ENCODE measurements around the gene SARS1. TPM values are rescaled to one million over a fixed set of nuclear protein-coding genes. Genes with fewer than 3 reads are reported as not detected.

Gene SARS1
- total and polyA plus RNA-seq, 2 of the 13 experiments (the other 11 are each of a cell fraction or from before 2014, with no cell fraction given), result 103 to 134 TPM

GRCh38 chr1:109206339-109206738, 7.4 kb upstream of the SARS1 start:
- in situ Hi-C loops (cut with HindIII; ENCODE audit: extremely low pct_ligation_motif_present, low pct_unique_long_range_greater_than_20kb), result no loop called here
- POLR2A ChIA-PET, result no interaction called here
- no peak overlapping the region for H3K27ac ChIP-seq (ENCODE audit: extremely low read length, insufficient read depth, low read length)
- TF ChIP-seq TAF15 (IDR thresholded peaks at IDR 0.05; ENCODE audit: low read depth, low read length, poor library complexity, severe bottlenecking), result no peak
- no peak for TF ChIP-seq SRF (IDR thresholded peaks at IDR 0.05; ENCODE audit: low read depth, low read length)
- no peak for TF ChIP-seq ZNF557 (CRISPR knock-in tag; IDR thresholded peaks at IDR 0.05)
- TF ChIP-seq ZNF652 (CRISPR knock-in tag; IDR thresholded peaks at IDR 0.05; ENCODE audit: borderline replicate concordance, low read depth), result no peak
- TF ChIP-seq ZBTB7A (CRISPR knock-in tag; IDR thresholded peaks at IDR 0.05), result no peak
- H3K4me3 ChIP-seq (replicated peaks in 1 of 3; ENCODE audit: insufficient read depth in 1 of 3, low read depth in 2 of 3, low read length in 3 of 3), result no peak overlapping the region
- no peak overlapping the region for H3K9ac ChIP-seq (ENCODE audit: insufficient read depth, low read depth, low read length)
- 21% methylated on average over 2 of the region's 2 CpGs for WGBS (ENCODE audit: low lambda C conversion rate)
- H3K79me2 ChIP-seq (ENCODE audit: insufficient read depth, low read length), result no peaks in the 10 kb centered on the region
- no peak overlapping the region for H3K4me2 ChIP-seq (ENCODE audit: low read depth, low read length)
- no peak for ATAC-seq
- CTCF ChIA-PET (ENCODE audit: low intra/inter-chr PET ratio, low total read pairs), result no interaction called here
- DNase-seq (ENCODE audit: low spot score), result no peak
- H3K4me1 ChIP-seq (ENCODE audit: insufficient read depth, low read length), result peaks cover 20% of the 10 kb centered on the region
- H3K36me3 ChIP-seq (replicated peaks in 1 of 2; ENCODE audit: control insufficient read depth in 1 of 2, insufficient read depth in 2 of 2, low read length in 2 of 2), result no peaks in the 10 kb centered on the region
- H3K27me3 ChIP-seq (ENCODE audit: control insufficient read depth in 1 of 2, insufficient read depth in 2 of 2, low read length in 2 of 2), result peaks cover 0 to 8% of the 10 kb centered on the region in 2 experiments; a peak in 1 of 5 replicates
- BruUV-seq (replicated peaks), result no TSS peak
- H4K20me1 ChIP-seq (ENCODE audit: insufficient read depth, low read length), result no peaks in the 10 kb centered on the region
- FAIRE-seq, result no peak
- H3K9me3 ChIP-seq (ENCODE audit: low read length), result no peaks in the 10 kb centered on the region
- intact Hi-C loops (cut with micrococcal nuclease; ENCODE audit: unreplicated experiment), result no loop called here
- H2AFZ ChIP-seq (ENCODE audit: low read length), result no peak overlapping the region

- DNase-seq (ENCODE audit: low spot score) (no peak), FAIRE-seq (no peak), ATAC-seq (no peak)
- peaks cover 0 to 8% of the 10 kb centered on the region in 2 experiments; a peak in 1 of 5 replicates for H3K27me3 ChIP-seq (ENCODE audit: control insufficient read depth in 1 of 2, insufficient read depth in 2 of 2, low read length in 2 of 2)
- H4K20me1 ChIP-seq (ENCODE audit: insufficient read depth, low read length), result no peaks in the 10 kb centered on the region
- no peak overlapping the region for H3K9ac ChIP-seq (ENCODE audit: insufficient read depth, low read depth, low read length)
- CTCF ChIA-PET (ENCODE audit: low intra/inter-chr PET ratio, low total read pairs), result no interaction called here
- in situ Hi-C loops (cut with HindIII; ENCODE audit: extremely low pct_ligation_motif_present, low pct_unique_long_range_greater_than_20kb), result no loop called here
- H2AFZ ChIP-seq (ENCODE audit: low read length), result no peak overlapping the region
- WGBS (ENCODE audit: low lambda C conversion rate), result 60% methylated on average over 7 of the region's 7 CpGs
- no TSS peak for BruUV-seq (replicated peaks)
- H3K4me2 ChIP-seq (ENCODE audit: low read depth, low read length), result no peak overlapping the region
- no peak overlapping the region for H3K4me3 ChIP-seq (replicated peaks in 1 of 3; ENCODE audit: insufficient read depth in 1 of 3, low read depth in 2 of 3, low read length in 3 of 3)
- POLR2A ChIA-PET, result no interaction called here
- H3K79me2 ChIP-seq (ENCODE audit: insufficient read depth, low read length), result no peaks in the 10 kb centered on the region
- H3K36me3 ChIP-seq (replicated peaks in 1 of 2; ENCODE audit: control insufficient read depth in 1 of 2, insufficient read depth in 2 of 2, low read length in 2 of 2), result no peaks in the 10 kb centered on the region
- no peak overlapping the region for H3K27ac ChIP-seq (ENCODE audit: extremely low read length, insufficient read depth, low read length)
- intact Hi-C loops (cut with micrococcal nuclease; ENCODE audit: unreplicated experiment), result no loop called here
- no peaks in the 10 kb centered on the region for H3K9me3 ChIP-seq (ENCODE audit: low read length)
- H3K4me1 ChIP-seq (ENCODE audit: insufficient read depth, low read length), result peaks cover 18% of the 10 kb centered on the region
- no peak for TF ChIP-seq ISX (CRISPR knock-in tag; conservative IDR thresholded peaks at IDR 0.05)
- TF ChIP-seq GTF2F1 (IDR thresholded peaks at IDR 0.05; ENCODE audit: low read length), result no peak
- no peak for TF ChIP-seq ZNF251 (CRISPR knock-in tag; IDR thresholded peaks at IDR 0.05)
- no peak for TF ChIP-seq BRCA1 (CRISPR knock-in tag; IDR thresholded peaks at IDR 0.05)
- no peak for TF ChIP-seq USF2 (IDR thresholded peaks at IDR 0.05; ENCODE audit: low read depth, low read length)
- TF ChIP-seq USF2 (CRISPR knock-in tag; IDR thresholded peaks at IDR 0.05; ENCODE audit: borderline replicate concordance), result no peak
- TF ChIP-seq ZNF644 (CRISPR knock-in tag; IDR thresholded peaks at IDR 0.05; ENCODE audit: low read depth), result no peak
- TF ChIP-seq ZNF776 (CRISPR knock-in tag; IDR thresholded peaks at IDR 0.05), result no peak
- TF ChIP-seq RFX3 (CRISPR knock-in tag; IDR thresholded peaks at IDR 0.05), result no peak
- no peak for TF ChIP-seq ZZZ3 (CRISPR knock-in tag; IDR thresholded peaks at IDR 0.05; ENCODE audit: borderline replicate concordance)
- TF ChIP-seq ZNF614 (CRISPR knock-in tag; IDR thresholded peaks at IDR 0.05; ENCODE audit: borderline replicate concordance), result no peak
- TF ChIP-seq ZNF781 (CRISPR knock-in tag; IDR thresholded peaks at IDR 0.05; ENCODE audit: borderline replicate concordance, not compliant biosample characterization), result no peak
- TF ChIP-seq HIVEP1 (CRISPR knock-in tag; IDR thresholded peaks at IDR 0.05), result no peak
- no peak for TF ChIP-seq ZFP36L1 (CRISPR knock-in tag; IDR thresholded peaks at IDR 0.05)
- TF ChIP-seq FOXA1 (IDR thresholded peaks at IDR 0.05), result no peak
- no peak for TF ChIP-seq FOXA1 (CRISPR knock-in tag; IDR thresholded peaks at IDR 0.05)
Measured at GRCh38 chr1:109207467-109208103, 6.1 kb upstream of the SARS1 start.

Data from HepG2 (cell line).